Hepatocyte (in vitro differentiated cells): Measurements from ENCODE around the gene TP73. TPM values are rescaled to one million over a fixed set of nuclear protein-coding genes. Genes with fewer than 3 reads are reported as not detected.

ENCODE experiments used
- DNase-seq: peaks from one replicate; pipeline ENCODE4 v3.0.0-alpha.2; 2016; ENCODE audit warnings: low spot score
- H2AFZ ChIP-seq: fragments of 200-600 bp; sonication (generic); 2 replicates; pipeline ENCODE4 v1.6.0; 2016; ENCODE audit warnings: antibody characterized with exemption, mild to moderate bottlenecking
- H3K27ac ChIP-seq: fragments of 200-600 bp; sonication (generic); 2 replicates; pipeline ENCODE4 v1.5.1; 2016; ENCODE audit warnings: mild to moderate bottlenecking
- H3K27me3 ChIP-seq: fragments of 200-600 bp; sonication (generic); 2 replicates; pipeline ENCODE4 v1.6.1; 2016
- H3K36me3 ChIP-seq: fragments of 200-600 bp; sonication (generic); replicated peaks from 2 replicates; pipeline ENCODE4 v1.5.1; 2016; ENCODE audit warnings: low read depth; ENCODE audit not compliant: insufficient read depth
- H3K4me1 ChIP-seq: fragments of 200-600 bp; sonication (generic); 2 replicates; pipeline ENCODE4 v1.5.1; 2016; ENCODE audit warnings: mild to moderate bottlenecking, moderate library complexity; ENCODE audit not compliant: insufficient read depth
- H3K4me2 ChIP-seq: fragments of 200-600 bp; sonication (generic); 2 replicates; pipeline ENCODE4 v1.6.0; 2016
- H3K4me3 ChIP-seq: fragments of 200-600 bp; sonication (generic); 2 replicates; pipeline ENCODE4 v1.5.1; 2016; ENCODE audit warnings: mild to moderate bottlenecking
- H3K79me2 ChIP-seq: fragments of 200-600 bp; sonication (generic); 2 replicates; pipeline ENCODE4 v1.6.0; 2017; ENCODE audit warnings: mild to moderate bottlenecking
- H3K9me2 ChIP-seq: fragments of 200-600 bp; sonication (generic); replicated peaks from 2 replicates; pipeline ENCODE4 v1.6.0; 2017; ENCODE audit warnings: mild to moderate bottlenecking; ENCODE audit not compliant: insufficient read depth
- H3K9me3 ChIP-seq: fragments of 200-600 bp; sonication (generic); 2 replicates; pipeline ENCODE4 v1.5.1; 2016; ENCODE audit warnings: low read depth, mild to moderate bottlenecking
- H4K20me1 ChIP-seq: fragments of 200-600 bp; sonication (generic); 2 replicates; pipeline ENCODE4 v1.6.0; 2016; ENCODE audit warnings: mild to moderate bottlenecking; ENCODE audit not compliant: insufficient read depth, poor library complexity, severe bottlenecking
- CTCF ChIP-seq: fragments of 200-600 bp; sonication (generic); IDR thresholded peaks from 2 replicates; pipeline ENCODE4 v1.5.1; 2016; ENCODE audit warnings: antibody characterized with exemption, mild to moderate bottlenecking; ENCODE audit not compliant: poor library complexity
- EZH2 ChIP-seq: fragments of 200-600 bp; sonication (generic); IDR thresholded peaks from 2 replicates; pipeline ENCODE4 v1.6.1; 2016; ENCODE audit warnings: antibody characterized with exemption, mild to moderate bottlenecking, borderline replicate concordance
- EZH2phosphoT487 ChIP-seq: fragments of 200-600 bp; sonication (generic); IDR thresholded peaks from one replicate; pipeline ENCODE4 v1.6.1; 2018; ENCODE audit warnings: antibody characterized with exemption, mild to moderate bottlenecking, low read depth, moderate library complexity; ENCODE audit not compliant: unreplicated experiment, severe bottlenecking
- WGBS: methylation state at CpG from one replicate; pipeline ENCODE4 v1.1.6; 2016; ENCODE audit warnings: low lambda C conversion rate; ENCODE audit errors: missing lambda C conversion rate; 5-methylcytosine and 5-hydroxymethylcytosine counted together
- polyA plus RNA-seq: library from polyadenylated mRNA; unstranded; fragments of >200 nt; fragmentation: Nextera tagmentation; extraction: Ambion mirVana; gene quantifications from 2 replicates; pipeline ENCODE4 v1.2.1, GENCODE V29; 2016
- total RNA-seq: library from RNA; depleted of rRNA; stranded (reverse); fragments of >200 nt; gene quantifications from 2 replicates; pipeline ENCODE4 v1.2.3, GENCODE V29; 2014

TP73 gene
- total and polyA plus RNA-seq, 2 experiments from 2014 or later, result 0.27 to 0.47 TPM

GRCh38 chr1:3672971-3673361, 20.6 kb downstream of the TP73 start:
- Histone ChIP-seq H2AFZ (no peak overlapping the region), H3K4me3 (no peak overlapping the region), H3K79me2 (no peaks in the 10 kb centered on the region), H3K27ac (no peak overlapping the region), H3K9me3 (no peaks in the 10 kb centered on the region), H3K27me3 (no peaks in the 10 kb centered on the region), H4K20me1 (no peaks in the 10 kb centered on the region), H3K4me1 (no peaks in the 10 kb centered on the region), H3K9me2 (no peaks in the 10 kb centered on the region), H3K36me3 (no peaks in the 10 kb centered on the region), H3K4me2 (no peak overlapping the region)
- WGBS, result 88% methylated on average over 17 of the region's 17 CpGs
- TF ChIP-seq EZH2 (no peak), EZH2phosphoT487 (no peak), CTCF (no peak)
- DNase-seq, result no peak

GRCh38 chr1:3673381-3674099, 21.2 kb downstream of the TP73 start:
- no peaks in the 10 kb centered on the region for H3K27me3 ChIP-seq
- H3K79me2 ChIP-seq, result no peaks in the 10 kb centered on the region
- WGBS, result 89% methylated on average over 25 of the region's 25 CpGs
- H3K36me3 ChIP-seq, result no peaks in the 10 kb centered on the region
- H3K4me3 ChIP-seq, result no peak overlapping the region
- H4K20me1 ChIP-seq, result no peaks in the 10 kb centered on the region
- no peaks in the 10 kb centered on the region for H3K9me3 ChIP-seq
- H3K4me2 ChIP-seq, result no peak overlapping the region
- H2AFZ ChIP-seq, result no peak overlapping the region
- no peak overlapping the region for H3K27ac ChIP-seq
- no peaks in the 10 kb centered on the region for H3K9me2 ChIP-seq
- H3K4me1 ChIP-seq, result no peaks in the 10 kb centered on the region
- no peak for DNase-seq
- TF ChIP-seq CTCF, result no peak
- no peak for TF ChIP-seq EZH2
- no peak for TF ChIP-seq EZH2phosphoT487

GRCh38 chr1:3674100-3675094, 22.1 kb downstream of the TP73 start:
- no peaks in the 10 kb centered on the region for H3K4me1 ChIP-seq
- H3K27me3 ChIP-seq, result no peaks in the 10 kb centered on the region
- no peak overlapping the region for H3K27ac ChIP-seq
- no peaks in the 10 kb centered on the region for H3K79me2 ChIP-seq
- 70% methylated on average over 28 of the region's 30 CpGs for WGBS
- no peaks in the 10 kb centered on the region for H3K36me3 ChIP-seq
- H3K9me2 ChIP-seq, result no peaks in the 10 kb centered on the region
- no peak for TF ChIP-seq CTCF
- no peak for TF ChIP-seq EZH2
- TF ChIP-seq EZH2phosphoT487, result no peak
- no peak overlapping the region for H2AFZ ChIP-seq
- no peaks in the 10 kb centered on the region for H3K9me3 ChIP-seq
- H4K20me1 ChIP-seq, result no peaks in the 10 kb centered on the region
- H3K4me2 ChIP-seq, result no peak overlapping the region
- no peak for DNase-seq
- no peak overlapping the region for H3K4me3 ChIP-seq
